Measurements from ENCODE around the gene PAH.

- TF ChIP-seq CTCF (tag by site-specific recombination; IDR thresholded peaks at IDR 0.05) (no peak), ZNF596 (tag by site-specific recombination; IDR thresholded peaks at IDR 0.05) (no peak), BCL11A (tag by site-specific recombination; IDR thresholded peaks at IDR 0.05; ENCODE audit: low read depth) (no peak), ZNF654 (tag by site-specific recombination; IDR thresholded peaks at IDR 0.05; ENCODE audit: low read depth) (no peak), GLIS2 (tag by site-specific recombination; IDR thresholded peaks at IDR 0.05) (no peak), ZNF621 (tag by site-specific recombination; IDR thresholded peaks at IDR 0.05) (no peak)
These were observed 65.8 kb downstream of the PAH start for GRCh38 chr12:102851246-102851645.
